PC-3 (cell line): ENCODE results near the gene PCNX2.

Experiments
- CTCF ChIP-seq: fragments of 300-600 bp; sonication (generic); conservative IDR thresholded peaks from 2 replicates; pipeline ENCODE4 v1.5.1; 2017; ENCODE audit warnings: antibody characterized with exemption, low read depth, mild to moderate bottlenecking, low read length
- EZH2 ChIP-seq: fragments of 300-600 bp; sonication (generic); IDR thresholded peaks from one replicate; pipeline ENCODE4 v1.6.1; 2017; ENCODE audit warnings: antibody characterized with exemption, mild to moderate bottlenecking, low read length; ENCODE audit not compliant: unreplicated experiment

GRCh38 chr1:233248014-233248413, 47.5 kb downstream of the PCNX2 start:
- no peak for TF ChIP-seq CTCF
- no peak for TF ChIP-seq EZH2
